ENCODE measurements around the gene CARD14.

The CARD14 gene

DNA sequence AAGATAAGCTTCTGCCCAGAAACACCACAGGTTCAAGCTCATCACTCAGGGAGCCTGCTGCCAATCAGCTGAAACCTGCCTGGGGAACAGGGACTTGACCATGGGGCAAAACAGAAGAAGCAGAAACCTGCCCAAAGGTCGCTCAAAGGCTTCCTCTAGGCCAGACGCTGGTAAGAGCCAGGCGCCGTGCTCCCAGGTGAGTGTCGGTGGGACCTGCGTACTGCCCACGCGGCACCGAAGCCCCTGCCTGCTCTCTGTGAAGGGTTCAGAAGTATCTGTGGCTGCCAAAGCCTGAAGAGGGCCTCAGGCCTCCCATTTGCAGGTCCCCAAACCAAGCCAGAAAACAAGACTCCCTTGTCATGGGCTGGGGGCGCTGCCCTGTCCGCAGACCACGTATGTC is 39.9 kb downstream of the CARD14 start:
- DNase-seq = no peak

DNA sequence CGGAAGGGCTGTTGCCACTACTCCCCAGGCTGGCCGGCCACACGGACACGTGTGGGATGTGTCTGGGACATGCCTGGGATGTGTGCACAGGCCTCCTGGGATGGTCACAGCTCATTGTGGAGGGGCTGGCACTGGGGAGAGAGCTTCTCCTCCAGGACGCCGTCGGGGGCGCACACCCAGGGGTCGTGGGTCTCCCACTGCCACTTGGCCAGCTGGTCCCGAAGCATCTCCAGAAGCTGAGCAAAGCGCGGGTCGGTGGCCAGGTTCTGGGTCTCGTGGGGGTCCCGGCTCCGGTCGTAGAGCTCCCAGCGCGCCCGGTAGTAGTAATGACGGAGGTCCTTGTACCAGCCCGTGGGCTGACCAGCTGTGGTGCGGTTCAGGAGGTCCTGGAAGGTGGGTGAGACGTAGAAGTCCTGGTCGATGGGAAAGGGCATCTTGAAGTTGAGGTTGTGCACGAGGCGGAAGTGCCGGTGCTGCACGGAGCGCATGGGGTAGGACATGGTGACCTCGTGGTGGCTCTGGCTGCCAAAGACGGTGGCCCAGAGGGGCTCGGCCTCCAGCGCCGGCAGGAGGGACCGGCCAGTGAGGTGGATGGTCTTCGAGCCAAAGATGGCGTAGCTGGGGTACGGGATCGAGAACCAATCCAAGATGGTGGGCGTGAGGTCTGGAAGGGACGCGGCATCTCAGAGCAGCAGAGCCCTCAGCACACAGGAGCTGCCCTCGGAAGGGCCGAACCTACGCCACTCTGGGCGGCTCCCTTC is 40.7 kb downstream of the CARD14 start:
- no peak for DNase-seq

DNA sequence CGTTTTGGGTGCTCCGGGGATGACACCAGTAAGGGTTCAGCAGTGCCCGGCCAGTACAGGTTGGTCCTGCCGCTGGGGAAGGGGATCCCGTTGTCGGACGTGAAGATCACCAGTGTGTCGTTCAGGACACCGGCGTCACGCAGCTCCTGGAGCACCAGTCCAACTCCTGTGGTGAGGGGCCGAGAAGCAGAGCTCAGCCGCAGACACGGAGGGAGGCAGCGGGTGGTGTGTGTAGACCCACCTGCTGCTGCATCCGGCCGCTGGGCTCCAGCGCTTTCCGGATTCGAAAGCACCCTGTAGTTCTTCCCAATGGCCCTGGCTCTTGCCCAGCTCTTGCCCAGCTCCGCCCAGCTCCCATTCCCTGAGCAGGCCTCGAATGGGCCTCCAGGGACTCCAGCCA is 42.3 kb downstream of the CARD14 start:
- DNase-seq = no peak

DNA sequence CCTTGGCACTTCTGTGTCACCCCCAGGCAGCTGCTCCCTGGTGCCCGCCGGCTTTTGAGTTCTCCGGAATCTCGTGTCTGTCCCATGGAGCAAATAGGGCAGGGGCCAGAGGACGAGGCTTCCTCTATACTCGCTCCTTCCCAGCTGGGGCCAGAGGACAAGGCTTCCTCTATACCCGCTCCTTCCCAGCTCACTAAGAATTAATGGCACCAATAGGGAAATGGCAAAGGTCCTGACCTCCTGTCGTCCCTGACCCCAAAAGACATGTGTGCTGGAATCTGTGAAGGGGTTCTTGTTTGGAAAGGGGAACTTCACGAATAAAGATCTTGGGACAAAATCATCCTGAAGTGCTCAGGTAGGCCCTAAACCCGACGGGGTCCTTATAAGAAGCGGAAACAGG is 42.7 kb downstream of the CARD14 start:
- no peak for DNase-seq

DNA sequence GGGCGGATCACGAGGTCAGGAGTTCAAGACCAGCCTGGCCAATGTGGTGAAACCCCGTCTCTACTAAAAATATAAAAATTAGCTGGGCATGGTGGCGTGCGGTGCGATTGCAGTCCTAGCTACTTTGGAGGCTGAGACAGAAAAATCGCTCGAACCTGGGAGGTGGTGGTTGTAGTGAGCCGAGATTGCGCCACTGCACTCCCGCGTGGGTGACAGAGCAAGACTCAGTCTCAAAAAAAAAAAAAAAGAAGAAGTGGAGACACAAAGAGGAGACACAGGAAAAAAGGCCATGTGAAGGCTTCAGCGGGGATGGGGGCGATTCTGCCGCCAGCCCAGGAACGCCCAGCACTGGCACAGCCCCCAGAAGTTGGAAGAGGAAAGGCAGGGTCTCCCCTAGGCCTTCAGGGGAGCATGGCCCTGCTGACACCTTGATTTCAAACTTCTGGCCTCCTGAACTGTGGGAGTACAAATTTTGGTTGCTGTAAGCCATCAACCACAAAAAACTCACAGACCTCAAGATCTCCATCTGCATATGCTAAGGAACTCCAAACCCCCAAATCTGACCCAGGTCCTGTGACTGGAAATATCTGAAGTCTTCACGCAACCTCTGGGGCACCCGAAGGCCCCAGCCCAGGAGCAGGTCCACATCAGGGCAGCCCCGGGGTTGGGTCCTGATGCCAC is 43.3 kb downstream of the CARD14 start:
- no peak for DNase-seq

DNA sequence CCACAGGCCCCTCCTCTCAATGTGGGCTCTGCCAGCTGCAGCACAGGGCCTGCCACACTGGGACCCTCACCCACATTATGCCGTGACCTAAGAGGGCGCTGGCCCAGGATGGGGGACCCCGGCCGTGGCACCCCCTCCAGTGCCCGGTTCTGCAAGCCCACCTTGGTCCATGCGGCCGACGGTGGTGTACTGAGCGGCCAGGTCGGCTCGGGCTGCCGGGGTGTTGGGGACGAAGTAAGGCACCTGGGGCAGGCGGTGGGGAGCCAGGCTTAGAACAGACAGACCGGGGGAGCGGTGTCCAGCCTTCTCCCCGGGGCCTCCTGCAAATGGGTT is 43.8 kb downstream of the CARD14 start:
- DNase-seq = no peak

DNA sequence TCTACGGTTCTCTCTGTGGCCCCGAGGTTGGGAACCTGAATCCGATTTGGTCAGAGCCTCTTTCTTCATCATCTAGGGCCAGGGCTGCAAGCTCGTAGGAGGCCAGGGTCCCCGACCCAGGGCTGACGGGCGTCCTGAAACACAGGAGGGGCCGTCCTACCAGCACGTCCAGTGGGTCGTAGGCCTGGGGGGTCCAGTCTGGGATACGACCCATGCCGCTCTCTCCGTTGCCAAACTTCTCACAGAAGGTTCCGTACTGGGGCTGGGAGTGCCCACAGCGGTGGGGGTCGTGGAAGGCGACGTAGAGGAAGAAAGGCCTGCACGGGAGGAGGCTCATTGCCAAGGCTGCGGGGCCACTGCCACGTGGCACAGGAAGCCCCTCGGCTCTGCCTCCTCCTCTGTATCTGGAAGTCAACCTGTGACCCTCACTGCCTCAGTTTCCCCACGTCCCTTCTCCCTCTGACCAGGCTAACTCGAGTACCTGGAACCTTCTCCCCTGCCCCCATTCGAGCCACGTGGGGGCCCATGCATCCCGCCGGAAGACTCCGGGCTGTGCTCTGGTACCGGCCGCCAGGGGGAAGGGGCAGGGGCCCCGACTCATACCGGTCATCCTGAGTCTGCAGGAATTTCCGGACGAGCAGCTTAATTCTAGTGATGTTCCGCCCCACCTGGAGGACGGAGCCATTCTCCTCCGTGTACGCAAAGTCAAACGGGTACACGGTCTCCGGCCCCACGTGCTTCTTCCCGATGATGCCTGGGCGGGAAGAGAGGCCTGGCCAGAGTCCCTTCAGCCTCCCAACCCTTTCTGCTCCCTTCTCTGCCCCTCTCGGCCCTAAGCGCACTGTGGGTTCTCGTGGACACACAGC is 44.4 kb downstream of the CARD14 start:
- no peak for DNase-seq

DNA sequence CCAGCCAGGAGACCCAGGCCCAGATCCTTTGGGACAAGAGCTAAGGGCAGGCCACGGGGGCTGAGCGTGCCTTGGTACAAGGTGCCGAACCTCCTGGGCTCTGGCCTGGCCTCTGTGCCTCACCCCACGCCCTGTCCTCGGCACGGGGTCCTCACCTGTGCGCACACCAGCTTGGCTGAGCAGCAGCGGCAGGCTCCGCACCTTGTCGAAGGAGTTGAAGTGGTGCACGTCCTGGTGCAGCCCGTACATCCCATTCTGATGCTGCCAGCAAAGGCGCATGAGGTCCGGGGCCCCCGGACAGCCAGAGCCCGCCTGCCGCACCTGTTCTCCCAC is 45.0 kb downstream of the CARD14 start:
- DNase-seq = no peak

DNA sequence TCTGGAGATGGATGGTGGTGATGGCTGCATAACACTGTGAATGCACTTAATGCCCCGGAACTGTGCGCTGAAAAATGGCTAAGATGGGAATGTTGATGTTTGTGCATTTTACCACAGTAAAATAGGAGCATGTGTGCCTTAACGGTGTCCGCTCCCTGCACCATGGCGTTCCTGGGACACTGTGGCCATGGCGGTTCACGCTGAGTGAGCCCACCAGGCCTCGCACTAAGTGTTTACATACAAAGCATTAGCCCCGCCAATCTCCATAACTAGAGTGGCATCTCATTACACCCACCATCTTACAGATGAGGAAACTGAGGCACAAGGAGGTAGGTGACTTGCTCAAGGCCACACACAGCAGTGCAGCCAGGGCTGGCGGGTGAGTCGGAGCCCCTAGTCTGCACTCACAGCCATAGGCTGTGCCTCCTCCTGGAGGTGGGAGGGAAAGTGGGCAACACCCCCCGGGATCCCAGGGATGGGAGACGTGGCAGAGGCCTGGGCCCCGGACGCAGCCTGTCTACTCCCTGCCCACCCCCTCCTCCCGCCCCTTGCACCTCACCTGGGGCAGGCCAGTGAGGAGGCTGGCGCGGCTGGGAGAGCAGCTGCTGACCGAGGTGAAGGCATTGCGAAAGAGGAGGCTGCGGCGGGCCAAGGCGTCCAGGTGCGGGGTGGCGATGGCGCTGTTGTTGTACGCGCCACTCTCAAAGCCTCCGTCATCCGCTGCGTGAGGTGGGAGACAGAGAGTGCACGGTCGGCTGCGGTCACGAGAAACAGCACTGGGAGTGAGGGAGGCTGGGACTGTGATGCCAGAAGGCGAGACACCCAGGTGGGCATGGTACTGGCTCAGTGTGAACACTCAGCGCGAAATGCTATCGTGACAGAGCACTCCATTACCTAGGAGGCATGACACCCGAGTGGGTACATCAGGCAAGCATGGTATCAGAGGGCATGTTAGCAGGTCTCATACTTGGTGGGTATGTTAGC is 46.9 kb downstream of the CARD14 start:
- DNase-seq = no peak

DNA sequence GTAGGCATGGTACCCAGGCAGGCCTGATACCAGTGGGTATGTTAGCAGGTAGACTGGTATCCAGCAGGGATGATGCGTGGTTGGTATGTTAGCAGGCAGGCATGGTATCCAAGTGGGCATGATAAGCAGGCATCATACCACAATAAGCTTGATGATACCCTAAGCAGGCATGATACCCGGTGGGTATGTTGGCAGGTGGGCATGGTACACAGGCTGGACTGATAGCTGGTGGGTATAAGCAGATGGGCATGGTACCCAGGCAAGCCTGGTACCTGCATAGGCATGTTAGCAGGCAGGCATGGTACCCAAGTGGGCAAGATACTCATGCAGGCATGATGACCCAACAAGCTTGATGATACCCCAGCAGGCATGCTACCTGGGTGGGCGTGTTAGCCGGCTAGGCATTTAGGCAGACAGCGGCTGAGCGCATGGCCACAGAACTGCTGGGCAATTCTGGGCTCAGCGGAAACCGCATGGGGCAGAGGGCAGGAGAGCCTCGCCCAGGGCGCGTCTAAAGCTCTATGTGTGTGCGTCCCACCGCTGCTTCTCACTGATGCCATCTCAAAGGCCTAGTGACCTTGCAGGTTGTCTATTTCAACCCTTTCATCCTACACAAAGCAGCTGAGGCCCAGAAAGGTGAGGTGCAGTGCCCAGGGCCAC is 48.0 kb downstream of the CARD14 start:
- no peak for DNase-seq

DNA sequence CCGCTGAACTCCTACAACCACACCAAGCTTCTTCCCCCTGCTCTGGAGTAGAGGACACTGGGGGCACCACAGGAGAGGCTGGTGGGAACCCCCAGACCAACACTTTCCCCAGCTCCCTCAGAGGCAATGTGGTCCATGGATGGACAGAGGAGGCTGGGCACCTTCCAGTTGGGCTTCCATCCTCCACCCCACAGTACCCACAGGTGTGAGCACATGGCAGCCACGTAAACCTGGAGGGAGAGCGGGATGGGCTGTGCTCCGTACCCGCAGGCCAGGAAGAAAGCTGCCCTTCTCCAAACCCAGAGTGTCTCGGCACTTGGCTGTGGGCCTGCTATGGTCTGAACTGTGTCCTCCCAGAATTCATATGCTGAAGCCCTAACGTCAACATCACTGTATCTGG is 48.6 kb downstream of the CARD14 start:
- DNase-seq = no peak

DNA sequence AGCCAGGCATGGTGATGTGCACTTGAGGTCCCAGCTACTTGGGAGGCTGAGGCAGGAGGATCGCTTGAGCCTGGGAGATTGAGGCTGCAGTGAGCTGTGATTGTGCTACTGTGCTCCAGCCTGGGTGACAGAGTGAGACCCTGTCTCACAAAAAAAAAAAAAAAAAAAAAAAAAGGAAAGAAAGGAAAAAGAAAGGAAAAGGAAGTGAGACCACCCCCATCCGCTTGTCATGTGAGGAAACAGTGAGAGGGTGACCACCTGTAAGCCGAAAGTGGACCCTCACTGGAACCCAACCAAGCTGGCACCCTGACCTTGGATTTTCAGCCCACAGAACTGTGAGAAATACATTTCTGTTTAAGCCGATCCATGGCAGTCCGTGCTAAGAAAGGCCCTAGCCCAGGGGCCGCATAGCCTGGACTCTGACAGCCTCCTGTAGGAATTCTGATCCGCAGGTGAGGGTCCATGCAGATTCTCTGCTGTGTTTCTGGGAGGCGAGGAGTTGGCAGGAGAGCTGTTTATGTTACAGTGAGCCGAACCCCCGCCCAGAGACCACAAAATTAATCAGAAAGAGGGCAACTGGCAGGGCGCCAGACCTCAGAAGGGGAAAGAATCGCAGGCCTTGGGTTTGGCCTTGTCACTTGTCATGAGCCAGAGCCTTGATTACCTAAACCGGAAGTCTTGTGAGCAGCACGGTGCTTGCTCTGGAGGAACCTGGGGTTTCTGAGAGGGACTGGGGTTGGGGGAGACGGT is 49.4 kb downstream of the CARD14 start:
- DNase-seq = peak in 11 of 56 donors; percentile 10 to 57 (median 20)

DNA sequence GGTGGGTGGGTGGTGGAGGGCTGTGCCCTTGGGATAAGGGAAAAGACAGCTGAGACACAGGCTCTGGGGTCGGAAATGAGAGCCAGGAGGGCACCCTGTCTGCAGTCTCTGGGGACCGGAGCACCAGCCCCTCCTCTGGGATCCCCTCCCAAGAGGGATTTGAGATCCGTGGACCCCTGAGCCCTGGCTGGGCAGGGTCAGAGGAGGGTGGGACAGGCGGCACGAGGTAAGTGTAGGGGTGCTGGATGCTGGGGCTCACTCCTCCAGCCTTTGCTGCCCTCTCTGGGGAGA is 49.9 kb downstream of the CARD14 start:
- DNase-seq = no peak

DNA sequence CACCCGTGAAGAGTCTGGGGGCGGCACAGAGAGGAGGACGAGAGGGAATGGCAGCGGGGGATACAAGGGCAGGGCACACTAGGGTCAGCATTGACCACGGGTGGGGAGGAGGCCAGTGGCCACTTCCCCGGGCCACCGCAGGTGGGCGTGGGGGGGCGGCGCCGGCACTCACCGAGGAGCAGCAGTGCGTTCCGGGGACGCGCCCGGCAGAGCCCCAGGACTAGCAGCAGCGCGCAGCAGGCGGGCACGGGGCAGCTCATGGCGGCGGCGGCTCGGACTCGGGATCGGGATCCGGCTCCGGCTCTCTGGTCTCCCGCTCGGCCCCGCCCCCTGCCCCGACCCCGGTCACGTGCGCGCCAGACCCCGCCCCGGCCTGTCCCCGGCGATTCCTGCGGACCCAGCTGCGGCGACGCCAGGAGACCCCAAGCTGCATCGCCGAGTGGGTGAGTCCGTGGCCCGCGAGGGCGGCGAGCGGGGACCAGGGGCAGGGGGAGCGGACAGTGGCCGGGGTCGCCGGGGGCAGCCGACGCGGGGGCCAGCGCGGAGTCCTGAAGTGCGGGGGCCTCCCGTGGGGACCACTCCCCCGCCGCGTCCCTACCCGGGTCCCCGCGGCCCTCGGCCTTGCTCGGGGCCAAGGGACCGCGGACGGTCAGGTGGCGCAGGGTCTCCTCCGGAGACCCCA is 50.4 kb downstream of the CARD14 start, which contains the start of the genes SGSH and SLC26A11:
TSS of gene SGSH (minus strand) at position 280 of the 682 bp plus-strand sequence. CDS start at position 260, 20 bp downstream.
TSS of gene SLC26A11 (plus strand) at position 374 of the 682 bp plus-strand sequence. CDS start 1,134 bp downstream, outside the sequence.
- peak in 50 of 56 donors; percentile 7 to 79 (median 46) for DNase-seq

DNA sequence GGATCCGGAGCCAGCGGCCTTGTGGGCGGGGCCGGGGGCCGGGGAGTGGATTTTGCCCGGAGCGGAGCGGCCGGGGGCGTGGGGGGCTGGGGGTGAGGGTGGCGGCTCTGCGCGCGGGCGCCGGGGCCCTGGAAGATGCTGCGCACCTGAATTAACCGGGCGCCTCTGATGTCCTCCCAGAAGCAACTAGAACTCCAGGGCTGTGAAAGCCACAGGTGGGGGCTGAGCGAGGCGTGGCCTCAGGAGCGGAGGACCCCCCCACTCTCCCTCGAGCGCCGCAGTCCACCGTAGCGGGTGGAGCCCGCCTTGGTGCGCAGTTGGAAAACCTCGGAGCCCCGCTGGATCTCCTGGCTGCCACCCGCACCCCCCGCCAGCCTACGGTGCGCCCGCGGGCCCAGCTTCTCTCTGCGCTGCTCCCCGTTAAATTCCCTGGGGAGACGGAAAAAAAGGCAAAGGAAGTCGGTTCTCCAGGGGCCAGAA is 50.9 kb downstream of the CARD14 start:
- peak in 22 of 56 donors; percentile 3 to 52 (median 32) for DNase-seq

DNA sequence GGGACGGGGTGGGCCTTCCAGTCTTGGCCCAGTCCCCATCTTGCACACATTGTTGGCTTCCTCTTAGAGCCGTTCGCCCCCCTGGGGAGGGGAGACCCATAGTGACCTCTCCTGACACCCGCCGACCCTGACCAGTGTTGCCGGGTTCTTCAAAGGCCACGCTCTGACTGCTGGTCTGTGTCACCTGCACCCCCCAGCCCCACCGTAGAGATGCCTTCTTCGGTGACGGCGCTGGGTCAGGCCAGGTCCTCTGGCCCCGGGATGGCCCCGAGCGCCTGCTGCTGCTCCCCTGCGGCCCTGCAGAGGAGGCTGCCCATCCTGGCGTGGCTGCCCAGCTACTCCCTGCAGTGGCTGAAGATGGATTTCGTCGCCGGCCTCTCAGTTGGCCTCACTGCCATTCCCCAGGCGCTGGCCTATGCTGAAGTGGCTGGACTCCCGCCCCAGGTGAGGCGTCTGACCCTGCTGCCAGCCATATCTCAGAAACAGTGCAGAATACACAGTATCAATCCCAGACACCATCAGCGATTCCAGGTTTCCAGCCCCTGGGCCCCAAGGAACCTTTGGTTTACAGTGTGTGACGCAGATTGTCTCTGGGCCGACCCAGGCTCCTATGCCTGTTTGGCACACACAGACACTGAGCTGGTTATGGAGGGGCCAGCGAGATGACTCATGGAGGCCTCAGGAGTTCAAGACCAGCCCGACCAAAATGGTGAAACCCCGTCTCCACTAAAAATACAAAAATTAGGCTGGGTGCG is 51.7 kb downstream of the CARD14 start:
- DNase-seq = no peak

DNA sequence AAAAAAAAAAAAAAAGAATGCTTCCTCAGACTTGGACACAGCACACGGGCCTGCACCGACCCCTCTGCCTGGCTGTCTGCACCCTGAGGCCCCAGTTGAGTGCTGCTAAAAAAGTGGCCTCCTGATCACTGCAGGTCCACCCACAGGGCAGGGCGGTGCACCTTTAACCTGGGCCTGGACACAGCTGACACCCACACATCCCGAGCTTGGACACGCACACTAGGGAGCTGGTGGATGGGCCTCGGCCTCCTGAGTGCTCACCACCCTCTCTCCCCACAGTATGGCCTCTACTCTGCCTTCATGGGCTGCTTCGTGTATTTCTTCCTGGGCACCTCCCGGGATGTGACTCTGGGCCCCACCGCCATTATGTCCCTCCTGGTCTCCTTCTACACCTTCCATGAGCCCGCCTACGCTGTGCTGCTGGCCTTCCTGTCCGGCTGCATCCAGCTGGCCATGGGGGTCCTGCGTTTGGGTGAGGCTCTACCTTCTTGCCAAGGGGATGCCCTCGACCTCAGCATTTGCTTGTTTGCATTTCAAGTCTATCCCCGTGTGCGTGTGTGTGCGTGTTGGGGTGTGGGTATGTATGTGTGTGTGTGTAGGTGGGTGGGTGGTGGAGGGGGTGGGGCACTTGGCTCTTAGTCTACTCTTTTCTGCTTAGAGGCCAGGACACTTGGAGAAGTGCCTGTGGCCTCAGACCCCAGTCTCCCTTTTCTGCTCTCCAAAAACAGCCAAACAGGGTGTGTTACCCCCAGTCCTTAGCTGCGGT is 52.7 kb downstream of the CARD14 start:
- no peak for DNase-seq

All from amygdala (tissue), 56 donors.